GM19468 (cell line): ENCODE results near the gene YEATS4.

Experiments
- ATAC-seq: cut with Tn5 transposase; IDR thresholded peaks from one replicate; pipeline ENCODE4 v1.9.1; 2021; ENCODE audit warnings: mild to moderate bottlenecking, moderate library complexity, moderate number of reproducible peaks; ENCODE audit not compliant: unreplicated experiment; ENCODE audit errors: extremely low read depth

Gene YEATS4

DNA sequence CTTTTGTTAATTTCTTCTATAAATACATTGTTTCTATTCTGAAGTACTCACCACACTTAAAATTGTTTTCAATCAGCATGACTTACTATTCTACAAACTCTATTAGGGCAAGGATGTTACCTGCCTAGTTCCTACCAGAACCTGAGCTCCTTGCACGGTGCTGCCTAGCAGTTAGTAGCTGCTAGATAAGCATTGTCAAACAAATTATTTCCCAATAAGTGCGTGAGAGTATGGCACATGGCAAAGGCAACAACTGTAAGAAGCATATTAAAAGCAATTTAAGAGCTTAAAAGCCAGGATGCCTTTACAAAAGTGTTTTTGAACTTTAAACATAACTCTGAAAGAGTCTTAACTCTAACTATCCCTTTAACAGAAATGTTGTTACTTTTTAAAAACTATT lies 19.5 kb upstream of the YEATS4 start:
- no peak for ATAC-seq

DNA sequence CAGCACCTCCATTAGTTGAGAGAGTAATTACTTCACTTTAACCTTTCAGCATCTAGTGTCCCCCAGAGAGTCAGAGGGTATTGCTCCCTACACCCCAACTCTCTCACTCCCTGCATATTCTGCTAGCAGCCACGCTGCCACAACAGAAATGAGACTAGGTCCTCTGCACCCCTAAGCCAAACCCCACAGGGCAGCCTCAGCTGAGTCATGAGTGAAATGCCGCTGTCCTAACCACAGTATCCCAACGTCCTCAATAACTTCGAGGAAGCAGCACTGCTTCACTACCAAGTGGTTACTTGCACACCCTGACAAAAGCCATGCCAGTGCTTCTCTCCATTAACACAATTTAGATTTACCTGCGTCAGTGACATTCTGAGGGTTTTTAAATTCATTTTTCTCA lies 18.2 kb upstream of the YEATS4 start:
- no peak for ATAC-seq

GRCh38 chr12:69342421-69342820 lies 17.1 kb upstream of the YEATS4 start:
- ATAC-seq = no peak

GRCh38 chr12:69343357-69343756 lies 16.2 kb upstream of the YEATS4 start:
- no peak for ATAC-seq

GRCh38 chr12:69343885-69344612 lies 15.5 kb upstream of the YEATS4 start:
- ATAC-seq = no peak

- no peak for ATAC-seq
Measured at GRCh38 chr12:69345077-69345476, 14.5 kb upstream of the YEATS4 start.

GRCh38 chr12:69345742-69346141 lies 13.8 kb upstream of the YEATS4 start:
- no peak for ATAC-seq

- no peak for ATAC-seq
Measured at GRCh38 chr12:69348162-69348938, 11.2 kb upstream of the YEATS4 start, which contains the start of gene LYZ. Gene LYZ, plus strand, starts transcription at chr12:69348381. Its CDS starts 28 bp downstream, at chr12:69348409.

DNA sequence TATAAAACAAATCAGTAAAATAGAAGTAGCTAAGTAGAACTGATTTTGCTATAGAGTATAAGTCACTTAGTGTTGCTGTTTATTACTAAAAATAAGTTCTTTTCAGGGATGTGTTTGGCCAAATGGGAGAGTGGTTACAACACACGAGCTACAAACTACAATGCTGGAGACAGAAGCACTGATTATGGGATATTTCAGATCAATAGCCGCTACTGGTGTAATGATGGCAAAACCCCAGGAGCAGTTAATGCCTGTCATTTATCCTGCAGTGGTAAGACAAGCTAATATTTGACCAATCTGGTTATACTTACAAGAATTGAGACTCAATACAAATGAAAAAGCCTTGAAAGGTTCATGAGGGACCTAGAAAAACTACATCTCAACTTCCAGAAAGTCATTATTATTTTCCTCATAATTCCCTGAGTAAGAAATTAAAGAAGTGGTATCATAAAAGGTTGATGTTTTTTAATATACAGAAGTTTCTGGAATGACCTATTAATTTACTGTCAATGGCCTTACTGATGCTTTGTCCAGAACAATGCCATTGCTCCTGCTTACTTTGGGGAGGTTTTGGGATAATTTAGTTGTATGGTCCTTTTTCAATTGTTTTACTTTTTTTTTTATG lies 9.4 kb upstream of the YEATS4 start:
- no peak for ATAC-seq

DNA sequence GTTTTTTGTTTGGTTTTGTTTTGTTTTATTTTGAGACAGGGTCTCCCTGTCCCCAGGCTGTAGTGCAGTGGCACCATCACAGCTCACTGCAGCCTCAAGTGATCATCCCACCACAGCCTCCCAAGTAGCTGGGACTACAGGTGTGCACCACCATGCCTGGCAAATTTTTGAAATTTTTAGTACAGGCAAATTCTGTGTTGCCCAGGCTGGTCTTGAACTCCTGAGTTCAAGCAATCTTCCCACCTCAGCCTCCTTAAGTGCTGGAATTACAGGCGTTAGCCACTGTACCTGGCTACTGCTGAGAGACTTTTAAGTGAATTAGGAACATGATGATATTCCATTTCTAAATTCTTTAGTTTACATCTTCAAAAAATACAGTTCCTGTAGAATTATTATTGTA lies 8.8 kb upstream of the YEATS4 start:
- ATAC-seq = no peak

GRCh38 chr12:69351462-69352236 lies 7.9 kb upstream of the YEATS4 start:
- no peak for ATAC-seq

GRCh38 chr12:69352904-69353303 lies 6.6 kb upstream of the YEATS4 start:
- ATAC-seq = no peak

- no peak for ATAC-seq
Measured at GRCh38 chr12:69354172-69354555, 5.4 kb upstream of the YEATS4 start.

GRCh38 chr12:69354556-69355187 lies 4.9 kb upstream of the YEATS4 start:
- no peak for ATAC-seq

DNA sequence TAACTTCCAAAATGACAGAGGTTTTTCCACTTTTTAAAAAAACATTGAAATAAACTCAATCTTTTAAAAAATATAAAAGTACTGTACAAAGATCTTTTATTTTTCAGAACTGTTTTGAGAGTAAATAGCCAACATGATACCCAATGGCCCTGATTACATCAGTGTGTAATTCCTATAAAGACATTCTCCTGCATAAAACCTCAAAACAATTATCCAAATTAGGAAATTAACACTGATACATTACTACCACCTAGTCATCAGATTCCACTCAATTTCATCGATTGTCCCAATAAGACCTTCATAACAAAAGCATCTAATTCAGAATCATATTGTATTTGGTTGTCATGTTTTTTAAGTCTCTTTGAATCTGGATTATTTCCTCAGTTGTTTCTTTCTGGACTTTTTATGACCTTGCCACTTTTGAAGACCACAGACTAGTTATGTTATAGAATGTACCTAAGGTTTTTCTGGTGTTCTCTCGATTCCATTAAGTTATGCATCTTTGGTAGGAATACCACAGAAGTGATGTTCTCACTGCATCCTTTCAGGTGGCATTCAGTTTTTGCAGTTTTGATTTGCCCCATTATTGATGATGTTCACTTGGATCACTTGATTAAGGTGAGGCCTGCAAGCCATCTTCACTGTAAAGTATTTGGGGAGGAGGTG lies 4.0 kb upstream of the YEATS4 start:
- ATAC-seq = no peak

DNA sequence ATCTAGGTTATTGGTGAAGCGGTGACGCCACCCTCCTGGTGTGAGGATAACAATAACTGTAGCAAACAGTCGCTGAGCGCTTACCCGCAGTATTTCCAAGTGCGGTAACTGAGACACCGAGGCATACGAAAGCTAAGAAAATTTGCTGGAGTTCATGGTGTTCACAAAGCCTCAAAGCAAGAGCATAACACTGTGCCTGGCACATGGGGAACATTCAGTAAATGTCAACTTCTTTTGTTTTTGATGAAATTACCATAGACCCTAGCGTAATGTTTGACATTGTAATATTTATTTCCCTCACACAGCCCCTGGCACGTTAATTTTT lies 767 bp downstream of the YEATS4 start:
- ATAC-seq = no peak

GRCh38 chr12:69366796-69367195 lies 7.3 kb downstream of the YEATS4 start:
- no peak for ATAC-seq

GRCh38 chr12:69368171-69368570 lies 8.6 kb downstream of the YEATS4 start:
- no peak for ATAC-seq

- ATAC-seq = no peak
Measured at GRCh38 chr12:69383074-69383473, 23.5 kb downstream of the YEATS4 start.

GRCh38 chr12:69385038-69385437 lies 25.5 kb downstream of the YEATS4 start:
- ATAC-seq = no peak
